Measurements from ENCODE around the gene HVCN1.

The HVCN1 gene

DNA sequence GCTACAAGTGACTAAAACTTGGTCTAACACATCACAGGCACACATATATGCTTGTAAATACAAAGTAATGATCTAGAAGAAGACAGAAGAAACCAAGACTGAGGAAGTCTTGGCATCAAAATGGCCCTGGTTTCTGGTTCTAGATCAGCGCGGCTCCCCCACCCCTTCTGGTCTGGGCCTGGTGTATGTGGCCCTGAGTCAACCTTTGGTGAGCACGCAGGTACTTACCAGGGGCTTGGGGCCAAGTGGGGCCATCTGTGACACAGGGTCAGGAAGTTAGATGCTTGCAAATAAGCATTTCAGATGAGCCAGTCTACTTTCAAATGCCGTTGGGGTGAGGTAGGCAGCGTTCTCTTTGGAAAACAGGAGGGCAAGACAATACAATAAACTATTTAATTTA, 13.2 kb upstream of the HVCN1 start:
- no peak for FAIRE-seq
- DNase-seq (ENCODE audit: extremely low spot score, insufficient read length, low read depth), result no peak

DNA sequence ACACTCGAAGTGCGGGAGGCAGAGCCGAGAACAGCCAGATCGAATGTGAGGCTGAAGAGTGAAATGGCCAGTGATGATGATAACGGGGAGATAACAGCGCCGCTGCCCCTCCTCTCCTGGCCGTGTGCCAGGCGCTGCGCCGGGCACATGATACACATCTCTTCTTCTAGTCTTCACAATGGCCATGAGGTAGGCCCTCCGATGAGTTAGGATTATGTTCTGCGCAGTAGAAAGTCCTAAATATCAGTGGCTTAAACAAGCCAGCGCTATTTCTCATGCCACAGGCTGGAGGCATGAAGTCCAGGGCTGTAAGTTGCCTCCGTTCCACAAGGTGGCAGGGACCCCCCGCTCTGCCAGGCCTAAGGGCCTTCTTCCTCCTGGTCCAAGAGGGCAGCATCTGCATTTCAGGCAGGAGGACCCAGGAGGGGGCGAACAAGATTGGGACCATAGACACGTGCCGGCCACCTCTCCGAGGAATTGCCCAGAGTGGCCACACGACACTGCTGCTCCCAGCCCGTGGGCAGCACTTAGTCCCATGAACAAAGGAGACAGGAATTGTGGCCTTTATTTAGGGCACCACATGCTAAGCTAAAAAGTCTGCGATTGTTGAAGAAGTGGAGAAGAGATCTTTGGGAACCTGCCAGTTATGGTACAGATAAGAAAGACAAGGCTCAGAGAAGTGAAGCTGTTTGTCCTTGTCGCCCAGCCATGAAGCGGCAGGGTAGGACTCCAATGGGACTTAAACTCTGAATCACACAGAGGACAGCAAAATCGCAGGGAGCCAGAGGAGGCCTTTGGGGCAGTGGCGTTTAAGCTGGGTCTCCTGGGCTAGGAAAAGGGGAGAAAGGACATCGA, 10.9 kb upstream of the HVCN1 start:
- DNase-seq (ENCODE audit: extremely low spot score, insufficient read length, low read depth) (no peak), FAIRE-seq (no peak)

DNA sequence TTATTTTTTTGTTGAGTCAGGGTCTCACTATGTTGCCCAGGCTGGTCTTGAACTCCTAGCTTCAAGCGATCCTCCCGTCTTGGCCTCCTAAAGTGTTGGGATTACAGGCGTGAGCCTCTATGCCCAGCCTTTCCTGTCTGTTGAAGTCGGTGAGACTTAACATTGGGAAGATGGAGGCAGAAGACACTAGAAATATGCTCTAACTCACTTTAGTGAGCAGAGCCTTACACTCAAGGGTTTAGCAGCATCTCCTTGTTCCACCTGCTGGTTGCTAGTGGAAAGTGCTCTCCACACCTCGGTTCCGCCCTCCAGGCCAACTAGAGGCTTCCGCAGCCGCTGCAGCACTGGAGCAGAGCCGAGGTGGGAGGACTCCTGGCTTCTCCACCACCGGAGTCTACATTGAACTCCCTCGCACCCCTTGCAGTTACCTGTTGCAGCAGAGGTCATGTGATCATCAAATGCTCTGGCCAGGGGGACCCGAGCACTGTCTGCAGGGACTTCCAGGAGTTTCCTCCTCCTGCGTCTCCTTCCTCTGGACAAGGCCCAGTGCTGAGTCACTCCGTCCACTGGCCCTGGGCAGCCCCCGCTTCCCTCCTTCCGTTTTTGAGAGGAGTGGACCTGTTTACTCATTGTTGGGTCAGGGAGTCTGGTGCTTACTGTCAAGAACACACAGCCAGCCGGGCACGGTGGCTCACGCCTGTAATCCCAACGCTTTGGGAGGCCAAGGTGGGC, 9.4 kb upstream of the HVCN1 start:
- peak; percentile 93 for FAIRE-seq
- DNase-seq (ENCODE audit: extremely low spot score, insufficient read length, low read depth), result peak; percentile 71

DNA sequence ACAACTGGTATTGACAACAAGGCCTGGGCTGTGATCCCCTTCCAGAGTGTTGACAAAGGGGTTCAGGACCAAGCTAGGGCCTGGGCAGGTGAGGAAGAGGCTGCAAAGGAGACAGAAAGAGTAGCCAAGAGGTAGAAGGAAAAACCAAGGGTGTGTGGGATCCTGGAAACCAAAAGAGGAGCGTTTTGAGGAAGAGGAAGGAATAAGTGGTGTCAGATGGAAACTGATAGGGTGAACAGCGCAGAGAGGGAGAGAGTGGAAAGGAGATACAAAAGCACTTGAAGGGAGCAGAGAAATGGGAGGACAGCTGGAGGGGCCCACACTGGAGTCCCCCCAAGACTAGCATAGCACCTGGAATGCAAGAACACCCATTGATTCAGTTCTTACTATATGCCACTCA, 8.3 kb upstream of the HVCN1 start:
- no peak for FAIRE-seq
- DNase-seq (ENCODE audit: extremely low spot score, insufficient read length, low read depth), result no peak

DNA sequence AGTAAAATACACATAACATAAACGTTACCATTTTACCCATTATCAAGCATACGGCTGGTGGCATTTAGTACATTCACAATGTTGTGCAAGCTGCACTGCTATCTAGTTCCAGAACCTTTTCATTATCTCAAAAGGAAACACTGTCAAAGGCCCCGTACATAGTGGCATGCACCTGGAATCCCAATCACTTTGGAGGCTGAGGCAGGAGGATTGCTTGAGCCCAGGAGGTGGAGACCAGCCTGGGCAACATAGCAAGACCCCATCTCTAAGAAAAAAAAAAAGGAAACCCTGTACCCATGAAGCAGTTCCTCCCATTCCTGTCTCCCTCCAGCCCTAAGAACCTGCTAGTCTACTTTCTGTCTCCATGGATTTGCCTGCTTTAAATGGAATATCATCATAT, 7.4 kb upstream of the HVCN1 start:
- no peak for DNase-seq (ENCODE audit: extremely low spot score, insufficient read length, low read depth)
- FAIRE-seq, result no peak

DNA sequence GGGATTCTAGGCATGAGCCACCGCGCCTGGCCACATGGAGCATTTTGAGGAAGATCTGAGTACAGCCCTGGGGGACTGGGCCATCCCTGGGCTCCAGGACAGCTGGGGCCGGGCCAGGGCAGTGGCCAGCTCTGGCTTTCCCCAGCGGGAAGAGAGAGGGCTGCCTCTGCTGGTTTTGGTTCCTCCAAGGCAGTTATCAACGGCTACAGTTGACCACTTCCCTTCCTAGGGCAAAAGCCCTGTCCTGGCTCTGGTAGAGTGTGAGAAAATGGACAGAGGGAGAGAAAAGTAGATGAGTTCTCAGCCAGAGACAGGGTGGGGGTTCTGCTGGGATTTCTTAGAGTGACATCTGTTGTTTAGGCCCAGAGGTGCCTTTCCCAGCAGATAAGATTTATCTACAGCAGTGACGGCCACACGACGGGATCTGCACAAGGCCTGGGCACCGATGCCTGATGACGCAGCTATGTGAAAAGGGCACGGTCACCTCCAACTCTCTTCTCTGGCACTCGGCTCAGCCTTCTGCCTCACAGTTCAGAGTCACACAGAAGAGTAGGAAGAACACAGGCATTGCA, 5.5 kb upstream of the HVCN1 start:
- DNase-seq (ENCODE audit: extremely low spot score, insufficient read length, low read depth), result no peak
- FAIRE-seq, result no peak

DNA sequence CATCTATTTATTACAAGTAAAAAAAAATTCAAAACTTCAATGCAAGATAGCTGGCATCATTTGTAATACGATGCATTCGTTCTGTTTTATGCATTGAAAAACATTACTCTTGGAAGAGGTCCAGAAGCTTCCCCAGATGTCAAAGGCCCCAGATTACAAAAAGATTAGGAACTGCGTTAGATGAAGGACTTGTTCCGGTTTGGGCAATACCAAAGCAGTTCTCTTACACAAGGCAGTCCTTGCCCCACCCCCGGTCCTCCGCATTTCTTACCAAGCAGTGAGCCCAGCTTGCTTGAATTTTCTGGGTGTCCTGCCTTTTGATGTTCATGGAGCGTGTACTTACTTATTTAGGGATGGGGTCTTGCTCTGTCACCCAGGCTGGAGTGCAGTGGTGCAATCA, 4.8 kb upstream of the HVCN1 start:
- no peak for DNase-seq (ENCODE audit: extremely low spot score, insufficient read length, low read depth)
- FAIRE-seq, result no peak

DNA sequence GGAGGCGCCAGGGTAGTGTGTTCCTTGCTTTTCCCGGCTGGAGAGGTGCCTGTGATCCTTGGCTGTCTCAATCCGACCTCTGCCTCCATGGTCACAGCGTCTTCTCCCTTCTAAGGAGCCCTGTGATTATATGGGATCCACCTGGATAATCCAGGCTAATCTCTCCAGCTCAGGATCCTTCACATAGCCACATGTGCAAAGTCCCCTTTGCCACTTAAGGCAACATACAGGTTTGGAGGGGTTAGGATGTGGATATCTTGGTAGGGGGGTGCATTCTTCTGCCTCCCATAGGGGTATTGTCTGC, 1.2 kb upstream of the HVCN1 start:
- no peak for DNase-seq (ENCODE audit: extremely low spot score, insufficient read length, low read depth)
- FAIRE-seq, result no peak

DNA sequence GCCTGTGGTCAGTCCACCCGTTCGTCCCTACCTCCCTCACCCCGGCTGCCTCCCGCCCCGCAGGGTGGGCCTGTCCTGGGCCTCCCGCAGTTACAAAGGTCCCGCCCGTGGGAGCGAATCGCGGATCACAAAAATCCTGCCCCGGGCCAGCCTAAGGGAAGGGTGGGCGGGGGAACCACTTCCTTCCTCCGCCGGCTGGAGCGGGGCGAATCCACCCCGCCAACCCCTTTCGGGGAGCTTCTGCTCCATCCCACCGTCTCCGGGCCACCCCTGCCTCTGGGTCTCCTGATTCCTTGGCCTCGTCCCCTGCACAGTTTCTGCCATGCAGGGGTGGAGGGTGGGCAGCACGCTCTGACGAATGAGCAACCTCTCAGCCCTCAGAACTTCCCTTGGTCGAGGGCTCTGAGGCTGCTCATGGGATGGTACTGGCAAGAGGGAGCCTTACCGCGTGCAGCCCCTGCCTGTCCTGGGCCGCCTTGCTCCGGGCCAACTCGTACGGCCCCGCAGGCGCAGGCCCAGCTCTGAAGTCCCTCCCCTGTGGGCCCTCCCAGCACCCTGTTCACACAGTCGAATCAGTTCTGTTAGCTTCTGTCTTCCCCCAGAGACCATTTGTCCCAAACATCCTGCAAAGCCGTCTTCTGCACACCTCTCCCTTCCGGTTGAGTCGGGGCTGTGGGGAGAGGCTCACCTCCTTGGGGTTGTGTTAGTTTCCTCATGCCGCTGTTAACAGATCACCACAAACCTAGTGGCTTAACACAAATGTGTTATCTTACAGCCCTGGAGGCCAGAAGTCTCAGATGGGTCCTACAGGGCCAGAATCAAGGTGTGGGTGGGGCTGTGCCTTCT, 589 bp upstream of the HVCN1 start:
- peak; percentile 94 for FAIRE-seq
- peak; percentile 55 for DNase-seq (ENCODE audit: extremely low spot score, insufficient read length, low read depth)

DNA sequence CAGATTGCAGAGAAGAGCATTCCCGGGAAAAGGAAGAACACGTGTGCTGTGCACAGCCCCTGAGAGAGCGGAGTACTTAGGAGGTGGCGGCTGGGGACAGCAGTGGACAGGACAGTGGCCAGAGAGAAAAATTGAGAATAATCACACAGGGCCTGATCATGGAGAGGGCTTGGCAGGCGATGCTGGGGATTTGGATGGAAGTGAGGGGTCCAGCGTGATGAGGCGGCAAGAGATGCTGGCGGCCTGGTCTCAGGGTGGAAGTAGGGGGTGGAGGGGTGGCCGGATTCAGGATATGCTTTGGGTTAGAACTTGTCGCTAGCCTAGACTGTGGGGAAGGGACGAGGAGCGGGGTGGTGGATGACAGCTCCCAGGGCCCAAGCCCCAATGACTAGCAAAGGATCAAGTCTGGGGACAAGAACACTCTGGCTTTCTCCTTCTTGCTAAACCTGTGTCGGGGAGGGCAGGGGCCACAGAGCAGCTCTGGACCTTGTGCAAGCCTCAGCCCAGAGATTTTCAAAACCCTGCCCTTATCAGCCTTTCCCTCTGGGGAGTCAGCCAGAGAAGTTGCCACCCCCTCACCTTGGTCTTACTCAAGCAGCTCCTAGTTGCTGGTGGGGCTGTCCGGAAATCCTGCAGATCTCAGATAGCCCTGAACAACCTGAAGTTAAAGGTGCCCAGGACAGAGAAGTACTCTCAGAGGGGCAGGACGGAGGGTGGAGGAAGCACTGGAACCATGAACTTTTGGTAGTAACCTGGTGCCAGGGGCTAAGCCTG, 1.3 kb downstream of the HVCN1 start:
- FAIRE-seq (peak; percentile 88), DNase-seq (ENCODE audit: extremely low spot score, insufficient read length, low read depth) (no peak)

DNA sequence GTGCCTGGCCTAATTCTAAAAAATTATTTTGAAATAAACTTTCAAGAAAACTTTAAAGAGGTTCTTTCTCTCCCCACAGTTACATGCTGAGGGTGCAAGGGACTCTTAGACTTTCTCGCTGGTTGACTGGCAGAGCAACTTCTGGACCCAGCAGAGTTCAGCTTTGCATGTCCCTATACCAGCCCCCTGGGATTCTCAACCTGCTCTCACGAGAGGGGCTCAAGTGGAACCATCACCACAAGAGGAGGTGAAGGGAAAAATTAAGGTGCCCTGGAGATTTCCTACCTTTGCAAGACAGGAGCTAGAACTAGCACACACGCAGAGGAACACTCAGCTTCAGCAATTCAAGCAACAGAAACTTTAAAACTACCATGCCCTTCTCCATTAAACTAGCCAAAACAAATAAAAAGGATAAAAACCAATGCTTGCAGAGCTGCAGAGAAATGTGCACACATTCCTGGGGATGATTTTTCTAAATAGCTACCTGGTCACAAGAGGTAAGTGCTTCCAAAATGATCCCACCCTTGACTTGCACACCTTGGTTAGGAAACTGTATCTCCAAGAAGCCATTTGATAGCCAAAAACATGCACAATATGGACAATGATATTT, 2.5 kb downstream of the HVCN1 start:
- FAIRE-seq, result peak; percentile 75
- DNase-seq (ENCODE audit: extremely low spot score, insufficient read length, low read depth), result no peak

DNA sequence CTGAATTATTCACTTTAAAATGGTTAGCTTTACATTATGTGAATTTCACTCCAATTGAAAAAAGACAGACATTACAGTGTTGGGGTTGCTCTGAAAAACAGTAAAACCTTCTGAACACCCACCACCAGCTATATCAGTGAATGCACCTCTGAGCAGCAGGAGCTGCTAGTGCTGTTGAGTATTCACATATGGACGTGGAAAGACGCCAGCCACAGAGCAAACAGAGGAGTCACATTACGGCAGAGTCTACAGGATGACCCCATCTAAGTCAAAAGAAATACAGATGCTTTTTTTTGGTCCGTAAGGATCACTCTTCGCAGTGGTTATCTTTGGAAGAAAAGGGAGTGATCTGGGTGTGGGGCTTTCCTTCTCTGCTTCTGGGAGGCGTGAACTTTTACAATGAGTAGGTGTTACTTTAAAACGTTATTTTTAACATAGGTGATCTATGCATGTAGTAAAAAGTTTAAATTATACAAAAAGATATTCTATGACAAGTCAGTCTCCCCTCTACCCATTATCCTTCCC, 4.5 kb downstream of the HVCN1 start:
- DNase-seq (ENCODE audit: extremely low spot score, insufficient read length, low read depth) (no peak), FAIRE-seq (peak; percentile 74)

DNA sequence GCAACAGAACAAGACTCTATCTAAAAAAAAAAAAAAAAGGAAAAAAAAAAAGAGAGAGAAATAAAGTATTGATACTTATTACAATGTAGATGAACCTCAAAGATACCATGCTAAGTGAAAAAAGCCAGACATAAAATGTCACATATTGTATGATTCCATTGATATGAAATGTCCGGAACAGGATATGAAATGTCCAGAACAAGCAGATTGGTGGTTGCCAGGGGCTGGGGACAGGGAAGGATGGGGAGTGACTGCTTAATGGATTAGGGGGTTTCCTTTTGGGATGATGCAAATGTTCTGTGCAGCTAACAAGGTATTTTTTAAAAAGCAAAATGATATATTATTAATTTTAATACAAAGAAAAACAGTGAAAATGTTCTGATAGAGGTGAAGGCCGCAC, 5.0 kb downstream of the HVCN1 start:
- FAIRE-seq (no peak), DNase-seq (ENCODE audit: extremely low spot score, insufficient read length, low read depth) (no peak)

DNA sequence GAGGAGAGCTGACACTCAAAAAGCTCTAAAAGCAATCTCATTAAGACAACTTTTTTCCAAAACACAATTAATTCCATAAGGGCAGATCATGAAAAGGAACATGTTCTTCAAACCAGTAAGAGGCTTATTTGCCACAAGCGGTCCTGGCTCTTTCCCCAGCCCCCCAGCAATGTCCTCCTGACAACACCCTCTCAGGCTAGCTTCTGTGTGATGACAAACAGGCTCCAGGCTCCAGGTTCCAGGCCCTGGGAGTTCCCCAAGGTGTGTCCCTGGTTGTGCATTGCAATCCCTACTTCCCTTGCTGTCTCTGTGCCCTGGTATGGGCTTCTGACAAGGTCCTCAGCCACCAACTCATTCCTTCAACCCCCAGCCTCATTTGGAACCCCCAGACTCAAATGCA, 8.9 kb downstream of the HVCN1 start:
- DNase-seq (ENCODE audit: extremely low spot score, insufficient read length, low read depth) (no peak), FAIRE-seq (no peak)

DNA sequence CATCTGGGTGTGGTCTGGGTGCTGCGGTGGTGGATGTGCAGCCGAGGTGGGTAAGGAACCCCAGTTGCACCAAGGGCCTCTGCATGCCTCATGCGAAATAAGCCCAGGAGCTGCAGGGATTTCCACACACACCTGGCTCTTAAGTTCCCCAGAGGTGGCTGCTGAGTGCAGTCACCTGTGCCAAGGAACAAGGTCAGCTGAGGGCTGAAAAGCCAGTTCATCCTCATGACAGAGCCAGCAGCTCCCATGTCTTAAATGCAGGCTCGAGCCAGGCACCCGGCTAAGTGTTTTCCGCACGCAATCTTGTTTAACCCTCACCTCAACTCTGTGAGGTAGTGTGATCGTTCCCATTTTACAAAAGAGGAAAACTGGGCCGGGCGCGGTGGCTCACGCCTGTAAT, 9.7 kb downstream of the HVCN1 start:
- DNase-seq (ENCODE audit: extremely low spot score, insufficient read length, low read depth) (no peak), FAIRE-seq (no peak)

DNA sequence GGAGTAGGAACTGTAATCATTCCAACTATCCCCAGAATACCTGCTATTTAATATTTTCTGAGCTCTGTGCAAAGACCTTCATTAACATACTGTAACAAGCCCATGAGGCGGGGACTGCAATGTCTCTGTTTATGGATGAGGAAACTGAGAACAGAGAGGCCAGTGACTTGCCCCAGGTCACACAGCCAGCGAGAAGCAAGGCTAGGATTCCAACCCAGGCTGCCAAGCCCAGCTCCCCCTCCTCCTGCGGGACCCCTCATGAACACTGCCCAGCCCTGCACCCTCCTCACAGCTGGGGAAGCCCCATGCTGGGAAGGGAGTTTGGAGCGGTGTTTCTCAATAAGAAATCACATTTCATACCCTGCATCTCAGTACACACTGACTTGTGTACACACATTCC, 10.9 kb downstream of the HVCN1 start:
- FAIRE-seq, result no peak
- DNase-seq (ENCODE audit: extremely low spot score, insufficient read length, low read depth), result no peak

DNA sequence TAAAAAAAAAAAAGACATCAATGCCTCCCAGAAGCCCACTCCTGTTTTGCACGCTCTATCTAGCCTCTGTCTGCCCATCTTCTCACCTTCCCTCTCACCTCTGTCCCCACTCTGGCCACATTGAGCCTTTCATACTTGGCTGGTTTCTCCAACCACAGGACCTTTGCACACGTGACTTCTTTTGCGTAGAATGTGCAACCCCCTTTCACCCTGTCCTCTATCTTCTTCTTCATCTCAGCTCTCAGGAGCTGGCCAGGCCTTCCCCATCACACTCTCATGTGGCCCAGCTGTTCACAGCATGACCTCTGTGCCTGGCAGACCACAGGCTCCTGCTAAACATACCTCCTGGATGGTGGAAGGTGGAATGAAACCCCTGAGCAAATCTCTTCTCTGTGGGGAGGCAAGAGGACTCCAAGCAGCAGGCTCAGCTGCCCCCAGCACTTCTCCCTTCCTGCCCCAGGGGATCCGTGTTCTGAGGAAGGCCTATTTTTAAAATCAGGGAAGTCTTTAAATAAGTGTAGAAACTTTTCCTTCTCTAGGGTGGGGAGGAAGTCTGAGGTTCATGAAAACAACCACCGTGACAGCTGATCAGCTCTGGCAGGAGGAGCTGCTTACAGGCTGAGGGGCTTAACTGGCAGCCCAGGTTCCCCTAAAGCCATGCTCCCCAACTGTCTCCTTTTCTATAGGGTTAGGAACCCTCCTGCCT, 11.6 kb downstream of the HVCN1 start:
- peak; percentile 66 for DNase-seq (ENCODE audit: extremely low spot score, insufficient read length, low read depth)

DNA sequence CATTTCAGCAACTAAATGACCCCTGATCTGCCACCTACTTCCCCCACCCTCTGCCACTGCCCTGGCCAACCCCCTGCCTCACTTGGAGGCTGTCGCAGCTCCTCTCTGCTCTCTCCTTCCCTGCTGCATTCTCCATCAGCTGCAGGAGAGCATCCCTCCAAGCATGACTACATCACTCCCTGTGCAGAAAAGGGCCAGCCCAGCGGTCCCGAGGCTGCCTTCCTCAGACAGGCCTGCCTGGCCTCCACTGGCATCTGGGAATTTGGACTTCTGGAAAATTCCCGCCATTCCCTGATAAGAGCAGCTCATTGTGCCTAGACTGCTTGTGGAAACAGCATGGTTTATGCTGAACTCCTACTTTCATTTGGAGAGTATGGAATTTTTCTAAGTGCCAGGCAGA, 12.7 kb downstream of the HVCN1 start:
- FAIRE-seq, result no peak
- no peak for DNase-seq (ENCODE audit: extremely low spot score, insufficient read length, low read depth)

More for the DNA sequence above, 11.6 kb downstream of the HVCN1 start:
- peak; percentile 99 for FAIRE-seq
